GM10266 (cell line): ENCODE data around the gene ZNF562.
"Not testable (repeated sequence)": the region's sequence is repeated elsewhere in the genome, so short reads cannot be mapped to it uniquely, and the experiment has no call there.

Experiments
- DNase-seq: peaks from one replicate; pipeline ENCODE4 v3.0.0; 2012; ENCODE audit errors: extremely low spot score
- TF ChIP-seq, protein P1 (sequence below): IDR thresholded peaks from 2 replicates; pipeline ENCODE4 v1.5.1; 2012; ENCODE audit warnings: mild to moderate bottlenecking, low read depth; ENCODE audit not compliant: control insufficient read depth, insufficient read depth; ENCODE audit errors: missing control alignments

The ZNF562 gene

DNA sequence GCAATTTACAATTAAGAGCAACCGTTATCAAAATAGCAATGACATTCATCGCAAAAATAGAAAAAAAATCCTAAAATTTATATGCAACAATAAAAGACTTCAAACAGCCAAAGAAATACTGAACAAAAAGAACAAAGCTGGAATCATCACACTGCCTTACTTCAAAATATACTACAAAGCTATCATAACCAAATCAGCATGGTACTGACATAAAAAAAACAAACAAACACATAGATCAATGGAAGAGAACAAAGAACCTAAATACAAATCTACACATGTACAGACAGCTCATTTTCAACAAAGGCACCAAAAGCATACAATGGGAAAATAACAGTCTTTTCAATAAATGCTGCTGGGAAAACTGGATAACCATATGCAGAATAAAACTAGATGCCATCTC, 6.4 kb downstream of the ZNF562 start:
- TF ChIP-seq, protein P1, sequence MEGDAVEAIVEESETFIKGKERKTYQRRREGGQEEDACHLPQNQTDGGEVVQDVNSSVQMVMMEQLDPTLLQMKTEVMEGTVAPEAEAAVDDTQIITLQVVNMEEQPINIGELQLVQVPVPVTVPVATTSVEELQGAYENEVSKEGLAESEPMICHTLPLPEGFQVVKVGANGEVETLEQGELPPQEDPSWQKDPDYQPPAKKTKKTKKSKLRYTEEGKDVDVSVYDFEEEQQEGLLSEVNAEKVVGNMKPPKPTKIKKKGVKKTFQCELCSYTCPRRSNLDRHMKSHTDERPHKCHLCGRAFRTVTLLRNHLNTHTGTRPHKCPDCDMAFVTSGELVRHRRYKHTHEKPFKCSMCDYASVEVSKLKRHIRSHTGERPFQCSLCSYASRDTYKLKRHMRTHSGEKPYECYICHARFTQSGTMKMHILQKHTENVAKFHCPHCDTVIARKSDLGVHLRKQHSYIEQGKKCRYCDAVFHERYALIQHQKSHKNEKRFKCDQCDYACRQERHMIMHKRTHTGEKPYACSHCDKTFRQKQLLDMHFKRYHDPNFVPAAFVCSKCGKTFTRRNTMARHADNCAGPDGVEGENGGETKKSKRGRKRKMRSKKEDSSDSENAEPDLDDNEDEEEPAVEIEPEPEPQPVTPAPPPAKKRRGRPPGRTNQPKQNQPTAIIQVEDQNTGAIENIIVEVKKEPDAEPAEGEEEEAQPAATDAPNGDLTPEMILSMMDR: no peak
- DNase-seq: no peak

DNA sequence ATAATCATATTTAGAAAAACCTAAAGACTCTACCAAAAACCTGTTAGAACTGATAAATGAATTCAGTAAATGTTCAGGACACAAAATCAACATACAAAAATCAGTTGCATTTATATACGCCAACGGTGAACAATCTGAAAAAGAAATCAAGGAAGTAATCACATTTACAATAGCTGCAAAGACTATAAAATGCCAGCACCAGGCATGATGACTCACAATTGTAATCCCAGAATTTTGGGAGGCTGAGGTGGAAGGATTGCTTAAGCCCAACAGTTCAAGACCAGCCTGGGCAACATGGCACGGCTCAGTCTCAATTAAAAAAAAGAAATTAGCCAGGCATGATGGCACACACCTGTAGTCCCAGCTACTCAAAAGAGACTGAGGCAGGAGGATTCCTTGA, 7.0 kb downstream of the ZNF562 start:
- DNase-seq: no peak
- TF ChIP-seq, protein P1: no peak

DNA sequence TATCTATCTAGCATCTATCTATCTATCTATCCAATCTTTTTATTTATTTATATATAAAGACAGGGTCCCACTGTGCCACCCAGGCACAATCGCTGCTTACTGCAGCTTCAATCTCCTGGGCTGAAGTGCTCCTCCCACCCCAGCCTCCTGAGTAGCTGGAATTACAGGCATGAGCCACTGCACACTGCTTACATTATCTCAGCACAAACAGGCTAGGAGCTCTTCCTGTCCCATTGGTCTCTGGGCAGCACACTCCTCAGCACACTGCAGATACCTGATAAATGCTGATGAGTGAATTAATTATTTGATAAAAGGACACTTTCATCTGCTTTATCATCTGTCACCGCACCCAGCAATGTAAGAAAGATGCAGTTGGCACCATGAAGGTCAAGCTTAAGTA, 16.1 kb downstream of the ZNF562 start:
- DNase-seq: no peak
- TF ChIP-seq, protein P1: no peak

DNA sequence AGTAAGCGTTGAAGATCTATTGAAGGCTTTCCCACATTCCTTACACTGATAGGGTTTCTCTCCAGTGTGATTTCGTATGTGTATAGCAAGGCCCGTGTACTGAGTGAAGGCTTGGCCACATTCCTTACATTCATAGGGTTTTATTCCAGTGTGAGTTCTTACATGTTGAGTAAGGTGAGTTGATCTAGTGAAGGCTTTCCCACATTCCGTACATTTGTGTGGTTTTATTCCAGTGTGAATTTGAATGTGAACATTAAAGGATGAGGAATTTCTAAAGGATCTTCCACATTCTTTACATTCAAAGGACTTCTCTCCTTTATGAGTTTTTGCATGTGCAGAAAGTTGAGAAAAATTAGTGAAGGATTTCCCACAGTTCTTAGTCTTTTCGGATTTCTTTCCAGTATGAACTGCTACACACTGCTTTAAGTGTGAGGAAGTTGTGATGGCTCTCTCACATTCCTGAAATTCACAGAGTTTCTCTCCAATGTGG, 21.8 kb downstream of the ZNF562 start:
- DNase-seq: not testable (repeated sequence)

DNA sequence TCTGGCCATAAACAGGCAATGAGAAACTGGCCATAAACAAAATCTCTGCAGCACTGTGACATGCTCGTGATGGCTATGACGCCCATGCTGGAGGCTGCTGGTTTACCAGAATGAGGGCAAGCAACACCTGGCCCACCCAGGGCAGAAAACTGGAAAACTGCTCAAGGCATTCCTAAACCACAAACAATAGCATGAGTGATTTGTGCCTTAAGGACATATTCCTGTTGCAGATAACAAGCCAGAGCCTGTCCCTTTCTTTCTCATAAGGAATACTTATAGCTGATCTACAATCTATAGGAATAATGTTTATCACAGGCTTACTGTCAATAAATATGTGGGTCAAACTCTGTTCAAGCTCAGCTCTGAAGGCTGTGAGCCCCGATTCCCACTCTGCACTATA, 23.4 kb downstream of the ZNF562 start:
- DNase-seq: not testable (repeated sequence)

DNA sequence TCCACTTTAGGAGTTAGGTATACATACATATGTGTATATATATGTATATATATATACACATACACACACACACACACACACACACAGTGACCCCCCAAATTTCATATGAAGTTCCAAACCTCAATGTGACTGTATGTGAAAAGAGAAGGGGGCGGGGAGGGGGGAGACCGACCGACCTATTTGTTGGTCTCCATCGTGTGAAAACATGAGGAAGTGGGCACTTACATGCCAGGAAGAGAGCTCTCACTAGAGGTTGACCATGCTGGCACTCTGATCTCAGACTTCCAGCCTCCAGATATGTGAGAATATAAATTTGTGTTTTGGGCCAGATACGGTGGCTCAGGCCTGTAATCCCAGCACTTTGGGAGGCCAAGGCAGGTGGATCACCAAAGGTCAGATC, 24.6 kb downstream of the ZNF562 start:
- TF ChIP-seq, protein P1: no peak
- no peak for DNase-seq

DNA sequence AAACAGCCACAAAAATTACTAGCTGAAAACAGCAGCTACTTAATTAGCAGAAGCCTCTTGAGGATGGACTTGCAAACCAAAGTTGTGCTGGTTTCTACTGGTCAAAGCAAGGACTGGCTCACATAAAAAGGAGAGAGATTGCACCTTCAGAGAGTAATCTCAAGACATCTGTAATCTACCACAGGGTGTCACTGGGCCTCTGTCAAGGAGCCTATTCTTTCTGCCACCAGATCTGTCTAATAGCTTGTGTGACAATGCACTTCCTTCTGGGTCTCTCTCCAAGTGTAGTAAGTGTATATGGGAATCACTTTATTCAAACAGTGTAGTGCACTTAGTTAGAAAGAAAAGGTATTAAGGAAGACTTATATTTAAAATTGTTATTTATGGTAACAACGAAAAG, 29.4 kb downstream of the ZNF562 start:
- no peak for DNase-seq
- TF ChIP-seq, protein P1: no peak

DNA sequence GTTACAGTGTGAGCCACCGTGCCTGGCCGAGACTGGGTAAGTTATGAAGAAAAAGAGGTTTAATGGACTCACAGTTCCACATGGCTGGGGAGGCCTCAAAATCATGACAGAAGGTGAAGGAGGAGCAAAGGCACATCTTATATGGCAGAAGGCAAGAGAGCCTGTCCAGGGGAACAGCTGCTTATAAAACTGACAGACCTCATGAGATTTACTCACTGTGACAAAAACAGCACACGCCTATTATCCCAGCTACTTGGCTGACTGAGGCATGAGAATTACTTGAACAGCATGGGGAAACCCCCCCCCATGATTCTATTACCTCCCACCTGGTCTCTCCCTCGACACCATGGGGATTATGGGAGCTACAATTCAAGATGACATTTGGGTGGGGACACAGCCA, 30.4 kb downstream of the ZNF562 start:
- TF ChIP-seq, protein P1: no peak
- DNase-seq: no peak
